Endothelial cell of umbilical vein (primary cell): Measurements from ENCODE around the gene SLC36A3. TPM values are rescaled to one million over a fixed set of nuclear protein-coding genes. Genes with fewer than 3 reads are reported as not detected.

ENCODE experiments used
- BruUV-seq: library from RNA; stranded (reverse); fragments of 400-500 nt; replicated peaks from 2 replicates; lab custom pipeline; 2021; lab: Mats Ljungman, UMichigan
- CTCF ChIA-PET: fragments of 300-600, 350-600 bp; sonication (Branson Sonifier 250); formaldehyde crosslinking; loops from one replicate; lab custom pipeline; 2021; ENCODE audit warnings: antibody characterized with exemption, inconsistent platforms; lab: Charles Lee
- POLR2A ChIA-PET: fragments of 300-600, 350-600 bp; sonication (Branson Sonifier 250); formaldehyde crosslinking; loops from one replicate; lab custom pipeline; 2021; ENCODE audit warnings: antibody characterized with exemption, inconsistent platforms; lab: Charles Lee
- DNase-seq: peaks from one replicate; pipeline ENCODE4 v3.0.0-alpha.2; 2011; ENCODE audit warnings: low read depth, low spot score
- FAIRE-seq: peaks from 2 replicates; lab custom pipeline; 2011; peaks lifted over from hg19 to GRCh38; lab: Jason Lieb, UNC
- H2AFZ ChIP-seq: 2 replicates; pipeline ENCODE4 v1.6.0; 2012; ENCODE audit warnings: low read depth, low read length, control low read depth, inconsistent platforms
- H3K27ac ChIP-seq: 2 replicates; pipeline ENCODE4 v1.5.1; 2011; ENCODE audit warnings: low read depth, mild to moderate bottlenecking, control low read depth, low read length, moderate library complexity; ENCODE audit not compliant: insufficient read depth
- H3K27me3 ChIP-seq, 2 experiments: 2 replicates each; pipeline versions ENCODE4 v1.6.0 to v1.6.1; 2011; ENCODE audit warnings: low read length in 2 of 2, mixed read lengths in 1 of 2; ENCODE audit not compliant: control insufficient read depth in 2 of 2, insufficient read depth in 2 of 2
- H3K36me3 ChIP-seq, 2 experiments: 2 replicates in 1 of 2; 3 replicates in 1 of 2; pipeline ENCODE4 v1.5.1; 2011; ENCODE audit warnings: low read length in 2 of 2, mild to moderate bottlenecking in 1 of 2, moderate library complexity in 1 of 2; ENCODE audit not compliant: control insufficient read depth in 2 of 2, insufficient read depth in 2 of 2; ENCODE audit errors: extremely low read depth in 1 of 2
- H3K4me1 ChIP-seq: 3 replicates; pipeline ENCODE4 v1.5.1; 2011; ENCODE audit warnings: mild to moderate bottlenecking, low read length; ENCODE audit not compliant: control insufficient read depth, insufficient read depth; ENCODE audit errors: extremely low read depth
- H3K4me2 ChIP-seq: 2 replicates; pipeline ENCODE4 v1.6.1; 2011; ENCODE audit warnings: low read length, control low read depth, mixed read lengths; ENCODE audit not compliant: insufficient read depth
- H3K4me3 ChIP-seq, 3 experiments: fragments of 200-600 bp in 1 of 3; sonication (generic), shearing (Covaris generic) in 1 of 3; replicated peaks in 1 of 3; 2 replicates each; pipeline ENCODE4 v1.5.1; 2011 to 2016; ENCODE audit warnings: control low read depth in 3 of 3, low read length in 3 of 3, mild to moderate bottlenecking in 2 of 3, inconsistent platforms in 1 of 3, low read depth in 1 of 3, moderate library complexity in 1 of 3; ENCODE audit not compliant: insufficient read depth in 1 of 3
- H3K79me2 ChIP-seq: 2 replicates; pipeline ENCODE4 v1.6.0; 2012; ENCODE audit warnings: low read length, inconsistent platforms; ENCODE audit not compliant: control insufficient read depth, insufficient read depth
- H3K9ac ChIP-seq: replicated peaks from 2 replicates; pipeline ENCODE3; 2011; ENCODE audit warnings: low read length, control low read depth; ENCODE audit not compliant: insufficient read depth; ENCODE audit errors: extremely low read depth
- H3K9me1 ChIP-seq: replicated peaks from 3 replicates; pipeline ENCODE4 v1.6.0; 2011; ENCODE audit warnings: mild to moderate bottlenecking, low read length; ENCODE audit not compliant: control insufficient read depth, insufficient read depth; ENCODE audit errors: extremely low read depth
- H3K9me3 ChIP-seq: replicated peaks from 2 replicates; pipeline ENCODE4 v1.5.1; 2012; ENCODE audit warnings: low read length, inconsistent platforms; ENCODE audit not compliant: control insufficient read depth, insufficient read depth
- H4K20me1 ChIP-seq: replicated peaks from 2 replicates; pipeline ENCODE3; 2011; ENCODE audit warnings: mild to moderate bottlenecking, low read length; ENCODE audit not compliant: control insufficient read depth, insufficient read depth; ENCODE audit errors: extremely low read depth
- CTCF ChIP-seq, 2 donors: IDR thresholded peaks; 1 replicate in 1 of 2; 2 replicates in 1 of 2; pipeline ENCODE4 v1.5.1; 2011; ENCODE audit warnings: low read length in 2 of 2, mild to moderate bottlenecking in 2 of 2, moderate library complexity in 2 of 2, control low read depth in 1 of 2, inconsistent platforms in 1 of 2, low read depth in 1 of 2; ENCODE audit not compliant: insufficient read depth in 1 of 2; ENCODE audit errors: extremely low read depth in 1 of 2
- EZH2 ChIP-seq: IDR thresholded peaks from 2 replicates; pipeline ENCODE4 v1.6.1; 2012; ENCODE audit warnings: borderline replicate concordance, low read depth, mild to moderate bottlenecking, moderate library complexity, low read length, inconsistent platforms; ENCODE audit not compliant: severe bottlenecking
- FOS ChIP-seq: IDR thresholded peaks from 2 replicates; pipeline ENCODE4 v1.6.1; 2011; ENCODE audit warnings: mild to moderate bottlenecking, low read length, moderate library complexity, borderline replicate concordance; ENCODE audit not compliant: insufficient read depth
- GATA2 ChIP-seq: IDR thresholded peaks from 2 replicates; pipeline ENCODE4 v1.7.0; 2011; ENCODE audit warnings: low read depth, mild to moderate bottlenecking, moderate library complexity, mixed read lengths, low read length; ENCODE audit not compliant: insufficient read length, insufficient read depth
- JUN ChIP-seq: IDR thresholded peaks from 2 replicates; pipeline ENCODE4 v1.6.1; 2011; ENCODE audit warnings: borderline replicate concordance, low read depth; ENCODE audit not compliant: insufficient read length, insufficient read depth
- MAX ChIP-seq: IDR thresholded peaks from 2 replicates; pipeline ENCODE4 v1.6.1; 2011; ENCODE audit not compliant: insufficient read depth, insufficient read length
- MYC ChIP-seq: IDR thresholded peaks from one replicate; pipeline ENCODE4 v1.6.1; 2011; ENCODE audit warnings: mild to moderate bottlenecking, low read depth, low read length
- POLR2A ChIP-seq: IDR thresholded peaks from 2 replicates; pipeline ENCODE4 v1.6.1; 2012; ENCODE audit warnings: low read depth, mild to moderate bottlenecking, control low read depth, low read length
- POLR2AphosphoS5 ChIP-seq: IDR thresholded peaks from 2 replicates; pipeline ENCODE4 v1.6.1; 2012; ENCODE audit warnings: low read depth, mild to moderate bottlenecking, control low read depth, low read length, moderate library complexity; ENCODE audit not compliant: insufficient read depth
- dilution Hi-C: fragments of 300-500 bp; cut with MboI; formaldehyde crosslinking; loops from one replicate; pipeline ENCODE4 v1.15.0; 2019; ENCODE audit warnings: low sequenced_read_pairs; ENCODE audit not compliant: extremely low pct_ligation_motif_present
- intact Hi-C: fragments of 100-400 bp; cut with micrococcal nuclease; formaldehyde crosslinking; loops from one replicate; pipeline ENCODE4 v1.10.0; 2022
- polyA plus RNA-seq, 4 experiments: library from polyadenylated mRNA; depleted of rRNA in 3 of 4; stranded (reverse) in 3 of 4; unstranded in 1 of 4; fragments of >200 nt; gene quantifications; 2 replicates each; pipeline versions ENCODE4 v1.2.1 to v1.2.3, GENCODE V29; 2011 to 2012; ENCODE audit warnings: missing spikeins in 1 of 4
- total RNA-seq: library from RNA; stranded (reverse); gene quantifications from 2 replicates; pipeline ENCODE4 v1.2.3, GENCODE V29; 2021

The SLC36A3 gene
- total and polyA plus RNA-seq, 2 donors (not counting 3 experiments of a cell fraction or from before 2014, with no cell fraction given) = not detected

- FAIRE-seq (no peak), DNase-seq (no peak)
- dilution Hi-C loops = no loop called here
- TF ChIP-seq FOS (no peak), POLR2A (no peak), POLR2AphosphoS5 (no peak), EZH2 (no peak), MYC (no peak), JUN (no peak)
- H2AFZ ChIP-seq = no peak overlapping the region
- ChIA-PET CTCF (no interaction called here), POLR2A (no interaction called here)
- no peaks in the 10 kb centered on the region for H3K9me1 ChIP-seq
- H3K4me3 ChIP-seq = no peak overlapping the region
- H3K4me1 ChIP-seq = peaks cover 5% of the 10 kb centered on the region
- H3K9me3 ChIP-seq = no peaks in the 10 kb centered on the region
- no peaks in the 10 kb centered on the region for H4K20me1 ChIP-seq
- peaks cover 3 to 9% of the 10 kb centered on the region in 2 experiments for H3K27me3 ChIP-seq
- H3K79me2 ChIP-seq = no peaks in the 10 kb centered on the region
- BruUV-seq = no TSS peak
- no peak overlapping the region for H3K9ac ChIP-seq
- intact Hi-C loops = loop anchor here (5.0 to 10.0 kb wide), 3 partner anchors 412 to 524 kb away; partner anchors contain the start of gene G3BP1
- no peaks in the 10 kb centered on the region for H3K36me3 ChIP-seq
- no peak overlapping the region for H3K27ac ChIP-seq
- H3K4me2 ChIP-seq = no peak overlapping the region
These were observed 53.1 kb downstream of the SLC36A3 start for GRCh38 chr5:151250346-151251000.

GRCh38 chr5:151249281-151249680, 54.3 kb downstream of the SLC36A3 start:
- H3K4me2 ChIP-seq = no peak overlapping the region
- POLR2A ChIA-PET = no interaction called here
- DNase-seq = no peak
- no peaks in the 10 kb centered on the region for H3K79me2 ChIP-seq
- no peak for FAIRE-seq
- dilution Hi-C loops (no loop called here), intact Hi-C loops (no loop called here)
- no peaks in the 10 kb centered on the region for H4K20me1 ChIP-seq
- H3K36me3 ChIP-seq = no peaks in the 10 kb centered on the region
- BruUV-seq = no TSS peak
- CTCF ChIA-PET = interaction anchor here (2.9 kb wide), 1 partner anchor 11 kb away, joined by 9 read pairs; no protein-coding TSS in a partner anchor
- no peaks in the 10 kb centered on the region for H3K9me1 ChIP-seq
- peaks cover 5% of the 10 kb centered on the region for H3K4me1 ChIP-seq
- TF ChIP-seq JUN (no peak), MAX (no peak), POLR2A (no peak), CTCF (IDR thresholded peaks at IDR 0.05; ENCODE audit: extremely low read depth in 1 of 2, insufficient read depth in 1 of 2, low read depth in 1 of 2, low read length in 2 of 2) (no peak), GATA2 (no peak), MYC (no peak), POLR2AphosphoS5 (no peak), FOS (no peak), EZH2 (no peak)
- no peak overlapping the region for H3K4me3 ChIP-seq
- H2AFZ ChIP-seq = no peak overlapping the region
- no peaks in the 10 kb centered on the region for H3K9me3 ChIP-seq
- H3K27me3 ChIP-seq = peaks cover 3 to 9% of the 10 kb centered on the region in 2 experiments
- H3K9ac ChIP-seq = no peak overlapping the region
- H3K27ac ChIP-seq = no peak overlapping the region
